Muscle of back (tissue), 13 donors: ENCODE results near the gene SEM1. TPM values are rescaled to one million over a fixed set of nuclear protein-coding genes. Genes with fewer than 3 reads are reported as not detected.
"Not testable (repeated sequence)": the region's sequence is repeated elsewhere in the genome, so short reads cannot be mapped to it uniquely, and the experiment has no call there.

Source experiments
- DNase-seq, 3 donors: peaks; one replicate each; pipeline versions ENCODE4 v3.0.0 to v3.0.0-alpha.2; 2013
- long read RNA-seq, 9 donors: transcript quantifications; one replicate each; lab custom pipeline, GENCODE V29; 2026
- polyA plus RNA-seq, 10 donors: library from polyadenylated mRNA; unstranded; fragments of 120-200 nt; gene quantifications; one replicate each; pipeline ENCODE4 v1.2.1, GENCODE V29; 2013; ENCODE audit not compliant: insufficient read length in 10 of 10

SEM1 gene
- 100 to 1,000 TPM; 111 to 234 (median 144) TPM for polyA plus RNA-seq
- long read RNA-seq, donor 1, transcript SEM1-209 (2 exons, 2,773 nt): minor isoform, 12 of 161 reads
- long read RNA-seq, donor 1, transcript SEM1-201 (3 exons, 1,314 nt): major isoform, 149 of 161 reads
- long read RNA-seq, donor 1, partial matches to known transcripts: 0 of 161 reads
- long read RNA-seq, donor 1, other reads (novel, unspliced or antisense): 0 of 161 reads
- long read RNA-seq, donor 2, transcript SEM1-209 (2 exons, 2,773 nt): minor isoform, 14 of 165 reads
- long read RNA-seq, donor 2, transcript SEM1-201 (3 exons, 1,314 nt): major isoform, 149 of 165 reads
- long read RNA-seq, donor 2, partial matches to known transcripts: 0 of 165 reads
- long read RNA-seq, donor 2, other reads (novel, unspliced or antisense): 0 of 165 reads
- long read RNA-seq, donor 3: 0 reads
- long read RNA-seq, donor 4, transcript SEM1-201 (3 exons, 1,314 nt): major isoform, 109 of 117 reads
- long read RNA-seq, donor 4, transcript SEM1-209 (2 exons, 2,773 nt): minor isoform, 8 of 117 reads
- long read RNA-seq, donor 4, partial matches to known transcripts: 0 of 117 reads
- long read RNA-seq, donor 4, other reads (novel, unspliced or antisense): 0 of 117 reads
- long read RNA-seq, donor 5, transcript SEM1-201 (3 exons, 1,314 nt): major isoform, 224 of 262 reads
- long read RNA-seq, donor 5, transcript SEM1-209 (2 exons, 2,773 nt): minor isoform, 37 of 262 reads
- long read RNA-seq, donor 5, partial matches to known transcripts: 0 of 262 reads
- long read RNA-seq, donor 5, other reads (novel, unspliced or antisense): 0 of 262 reads
- long read RNA-seq, donor 6, transcript SEM1-209 (2 exons, 2,773 nt): minor isoform, 15 of 169 reads
- long read RNA-seq, donor 6, transcript SEM1-201 (3 exons, 1,314 nt): major isoform, 152 of 169 reads
- long read RNA-seq, donor 6, partial matches to known transcripts: 0 of 169 reads
- long read RNA-seq, donor 6, other reads (novel, unspliced or antisense): 0 of 169 reads
- long read RNA-seq, donor 7, transcript SEM1-209 (2 exons, 2,773 nt): minor isoform, 11 of 127 reads
- long read RNA-seq, donor 7, transcript SEM1-201 (3 exons, 1,314 nt): major isoform, 116 of 127 reads
- long read RNA-seq, donor 7, partial matches to known transcripts: 0 of 127 reads
- long read RNA-seq, donor 7, other reads (novel, unspliced or antisense): 0 of 127 reads
- long read RNA-seq, donor 8, transcript SEM1-201 (3 exons, 1,314 nt): major isoform, 143 of 175 reads
- long read RNA-seq, donor 8, transcript SEM1-209 (2 exons, 2,773 nt): minor isoform, 25 of 175 reads
- long read RNA-seq, donor 8, partial matches to known transcripts: 6 of 175 reads
- long read RNA-seq, donor 8, other reads (novel, unspliced or antisense): 0 of 175 reads
- long read RNA-seq, donor 9, transcript SEM1-201 (3 exons, 1,314 nt): major isoform, 28 of 31 reads
- long read RNA-seq, donor 9, partial matches to known transcripts: 0 of 31 reads
- long read RNA-seq, donor 9, other reads (novel, unspliced or antisense): 0 of 31 reads

- peak; percentile 88 to 97 (median 92) for DNase-seq
Measured at GRCh38 chr7:96709381-96710228, at the start of gene SEM1. SEM1 (minus strand) TSS chr7:96709846; CDS start chr7:96709763, 83 bp downstream.

GRCh38 chr7:96757880-96758279 lies 48.2 kb upstream of the SEM1 start:
- DNase-seq: not testable (repeated sequence)

- peak; percentile 8 to 12 (median 11) for DNase-seq
Measured at GRCh38 chr7:96747418-96747940, 37.8 kb upstream of the SEM1 start.

- no peak for DNase-seq
Measured at GRCh38 chr7:96740130-96740529, 30.5 kb upstream of the SEM1 start.

GRCh38 chr7:96739609-96740008 lies 30.0 kb upstream of the SEM1 start:
- no peak for DNase-seq

- DNase-seq: no peak
Measured at GRCh38 chr7:96739167-96739566, 29.5 kb upstream of the SEM1 start.

GRCh38 chr7:96738705-96739104 lies 29.1 kb upstream of the SEM1 start:
- DNase-seq: no peak

GRCh38 chr7:96737545-96738050 lies 28.0 kb upstream of the SEM1 start:
- no peak for DNase-seq

GRCh38 chr7:96734343-96734742 lies 24.7 kb upstream of the SEM1 start:
- no peak for DNase-seq

- DNase-seq: no peak
Measured at GRCh38 chr7:96729820-96730219, 20.2 kb upstream of the SEM1 start.

- DNase-seq: no peak
Measured at GRCh38 chr7:96728139-96728538, 18.5 kb upstream of the SEM1 start.

- DNase-seq: no peak
Measured at GRCh38 chr7:96727534-96728088, 18.0 kb upstream of the SEM1 start.

GRCh38 chr7:96723622-96724021 lies 14.0 kb upstream of the SEM1 start:
- DNase-seq: no peak

GRCh38 chr7:96722928-96723327 lies 13.3 kb upstream of the SEM1 start:
- not testable (repeated sequence) for DNase-seq

GRCh38 chr7:96720843-96721242 lies 11.2 kb upstream of the SEM1 start:
- DNase-seq: peak in 1 of 3 donors; percentile 10

- DNase-seq: no peak
Measured at GRCh38 chr7:96719164-96719563, 9.5 kb upstream of the SEM1 start.

GRCh38 chr7:96718107-96719003 lies 8.7 kb upstream of the SEM1 start:
- no peak for DNase-seq

GRCh38 chr7:96713037-96713436 lies 3.4 kb upstream of the SEM1 start:
- no peak for DNase-seq
